Keratinocyte (primary cell): ENCODE measurements around the gene RBM18.

ENCODE experiments used
- EZH2 ChIP-seq: IDR thresholded peaks from one replicate; pipeline ENCODE4 v1.6.1; 2012; ENCODE audit warnings: inconsistent platforms, mild to moderate bottlenecking, low read length, moderate library complexity
- TF ChIP-seq, protein P1 (sequence below), 3 experiments: IDR thresholded peaks in 1 of 3; conservative IDR thresholded peaks in 1 of 3; optimal IDR thresholded peaks in 1 of 3; 2 replicates in 2 of 3; 3 replicates in 1 of 3; pipeline versions ENCODE3 to v1.5.1; 2011; ENCODE audit warnings: low read length in 3 of 3, mild to moderate bottlenecking in 3 of 3, moderate library complexity in 2 of 3, control low read depth in 1 of 3, inconsistent platforms in 1 of 3; ENCODE audit not compliant: insufficient read depth in 2 of 3; ENCODE audit errors: extremely low read depth in 1 of 3

DNA sequence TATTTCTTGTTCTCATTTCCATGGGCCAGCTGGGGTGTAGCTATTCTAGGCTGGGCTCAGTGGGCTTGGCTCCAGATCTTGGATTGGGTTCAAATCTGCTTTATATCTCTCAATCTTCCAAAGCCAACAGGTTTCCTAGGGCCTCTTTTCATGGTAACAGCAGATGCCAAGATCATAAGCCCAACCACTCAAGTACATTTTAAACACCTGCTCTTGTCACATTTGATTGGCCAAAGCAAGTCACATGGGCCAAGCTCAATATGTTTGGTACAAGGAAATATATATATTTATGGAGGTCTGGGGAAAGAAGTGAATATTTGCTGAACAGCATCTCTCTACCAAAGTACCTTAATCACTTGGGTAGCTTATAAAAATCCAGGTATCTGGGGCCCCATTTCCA, 49.5 kb upstream of the RBM18 start:
- no peak for TF ChIP-seq EZH2
- TF ChIP-seq, protein P1, sequence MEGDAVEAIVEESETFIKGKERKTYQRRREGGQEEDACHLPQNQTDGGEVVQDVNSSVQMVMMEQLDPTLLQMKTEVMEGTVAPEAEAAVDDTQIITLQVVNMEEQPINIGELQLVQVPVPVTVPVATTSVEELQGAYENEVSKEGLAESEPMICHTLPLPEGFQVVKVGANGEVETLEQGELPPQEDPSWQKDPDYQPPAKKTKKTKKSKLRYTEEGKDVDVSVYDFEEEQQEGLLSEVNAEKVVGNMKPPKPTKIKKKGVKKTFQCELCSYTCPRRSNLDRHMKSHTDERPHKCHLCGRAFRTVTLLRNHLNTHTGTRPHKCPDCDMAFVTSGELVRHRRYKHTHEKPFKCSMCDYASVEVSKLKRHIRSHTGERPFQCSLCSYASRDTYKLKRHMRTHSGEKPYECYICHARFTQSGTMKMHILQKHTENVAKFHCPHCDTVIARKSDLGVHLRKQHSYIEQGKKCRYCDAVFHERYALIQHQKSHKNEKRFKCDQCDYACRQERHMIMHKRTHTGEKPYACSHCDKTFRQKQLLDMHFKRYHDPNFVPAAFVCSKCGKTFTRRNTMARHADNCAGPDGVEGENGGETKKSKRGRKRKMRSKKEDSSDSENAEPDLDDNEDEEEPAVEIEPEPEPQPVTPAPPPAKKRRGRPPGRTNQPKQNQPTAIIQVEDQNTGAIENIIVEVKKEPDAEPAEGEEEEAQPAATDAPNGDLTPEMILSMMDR (optimal IDR thresholded peaks at IDR 0.05 in 1 of 3, IDR thresholded peaks at IDR 0.05 in 1 of 3, conservative IDR thresholded peaks at IDR 0.05 in 1 of 3; ENCODE audit: extremely low read depth in 1 of 3, insufficient read depth in 2 of 3, low read length in 3 of 3), result no peak
